ENCODE data around the gene ZNF628.

- TF ChIP-seq POLR2A (IDR thresholded peaks at IDR 0.05) (no peak), CTCF (IDR thresholded peaks at IDR 0.05) (no peak)
Observed at GRCh38 chr19:55441692-55442321, 34.6 kb upstream of the ZNF628 start.

Measured in gastroesophageal sphincter (tissue), 3 donors.